ENCODE data around the gene SCNN1G.
A peak's percentile ranks its signal among the peaks of the same experiment; 100 is the strongest.

The SCNN1G gene

GRCh38 chr16:23152386-23153178 lies 30.0 kb upstream of the SCNN1G start:
- no peak for DNase-seq (ENCODE audit: extremely low read depth in 1 of 2, low read depth in 1 of 2)

DNA sequence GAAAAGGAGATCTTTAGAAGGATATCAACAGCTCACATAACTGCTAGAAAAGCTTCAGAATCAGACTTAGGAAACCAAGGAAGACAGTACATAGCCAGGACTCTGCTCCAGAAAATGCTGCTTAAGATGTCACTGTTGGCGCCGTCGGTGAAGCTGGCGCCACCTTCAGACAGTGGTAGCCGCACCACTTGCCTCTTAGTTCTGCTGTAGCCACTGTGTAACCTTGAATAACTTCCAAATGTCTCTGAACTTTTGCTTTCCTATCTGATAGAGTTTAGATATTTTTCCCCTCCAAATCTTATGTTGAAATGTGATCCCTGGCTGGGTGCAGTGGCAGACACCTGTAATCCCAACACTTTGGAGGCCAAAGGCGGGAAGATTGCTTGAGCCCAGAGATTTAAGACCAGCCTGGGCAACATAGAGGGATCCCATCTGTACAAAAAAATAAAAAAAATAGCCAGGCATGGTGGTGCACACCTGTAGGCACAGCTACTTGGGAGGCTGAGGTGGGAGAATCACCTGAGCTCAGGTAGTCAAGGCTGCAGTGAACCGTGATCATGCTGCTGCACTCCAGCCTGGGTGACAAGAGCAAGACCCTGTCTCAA lies 27.0 kb upstream of the SCNN1G start:
- no peak for DNase-seq (ENCODE audit: extremely low read depth in 1 of 2, low read depth in 1 of 2)

- DNase-seq (ENCODE audit: extremely low read depth in 1 of 2, low read depth in 1 of 2) = no peak
These were observed 26.4 kb upstream of the SCNN1G start for GRCh38 chr16:23156110-23156509.

GRCh38 chr16:23156946-23157460 lies 25.5 kb upstream of the SCNN1G start:
- no peak for DNase-seq (ENCODE audit: extremely low read depth in 1 of 2, low read depth in 1 of 2)

GRCh38 chr16:23158114-23158513 lies 24.4 kb upstream of the SCNN1G start:
- DNase-seq (ENCODE audit: extremely low read depth in 1 of 2, low read depth in 1 of 2) = no peak

GRCh38 chr16:23160082-23160481 lies 22.5 kb upstream of the SCNN1G start:
- DNase-seq (ENCODE audit: extremely low read depth in 1 of 2, low read depth in 1 of 2) = no peak

- DNase-seq (ENCODE audit: extremely low read depth in 1 of 2, low read depth in 1 of 2) = no peak
These were observed 22.0 kb upstream of the SCNN1G start for GRCh38 chr16:23160574-23160973.

DNA sequence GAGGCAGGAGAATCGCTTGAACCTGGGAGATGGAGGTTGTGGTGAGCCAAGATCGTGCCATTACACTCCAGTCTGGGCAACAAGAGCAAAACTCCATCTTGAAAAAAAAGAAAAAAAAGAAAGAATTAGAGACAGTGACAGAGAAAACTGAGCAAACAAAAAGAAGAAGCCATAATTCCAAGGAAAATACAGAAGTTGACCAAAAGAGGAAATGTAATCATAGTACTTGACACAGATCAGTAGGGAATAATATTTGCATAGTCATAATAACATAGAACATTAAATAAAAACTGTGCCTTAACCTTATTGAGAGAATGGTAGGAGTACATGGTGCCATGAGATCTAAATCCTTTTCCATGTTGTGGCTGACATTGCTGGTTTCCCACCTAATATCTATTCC lies 18.6 kb upstream of the SCNN1G start:
- no peak for DNase-seq (ENCODE audit: extremely low read depth in 1 of 2, low read depth in 1 of 2)

- DNase-seq (ENCODE audit: extremely low read depth in 1 of 2, low read depth in 1 of 2) = no peak
These were observed 17.8 kb upstream of the SCNN1G start for GRCh38 chr16:23164736-23165135.

DNA sequence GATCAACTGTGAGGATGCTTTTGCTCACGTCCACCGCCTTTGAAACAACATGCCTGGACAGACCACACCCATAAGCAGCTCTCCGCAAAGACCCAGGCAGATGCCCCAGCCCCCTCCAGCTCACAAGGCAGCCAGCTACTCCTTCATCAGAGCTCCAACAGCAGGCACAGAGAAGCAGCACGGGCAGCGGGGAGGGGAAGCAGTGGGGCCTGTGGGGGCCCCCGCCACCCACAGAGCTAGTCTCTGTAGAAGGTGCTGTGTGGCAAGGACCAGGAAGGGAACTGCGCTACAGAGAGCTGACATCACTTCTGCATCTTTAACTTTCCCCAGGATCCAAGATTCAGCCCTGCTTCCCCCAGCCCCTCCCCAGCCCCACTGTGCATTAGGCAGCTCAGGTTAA lies 10.0 kb upstream of the SCNN1G start:
- no peak for DNase-seq (ENCODE audit: extremely low read depth in 1 of 2, low read depth in 1 of 2)

DNA sequence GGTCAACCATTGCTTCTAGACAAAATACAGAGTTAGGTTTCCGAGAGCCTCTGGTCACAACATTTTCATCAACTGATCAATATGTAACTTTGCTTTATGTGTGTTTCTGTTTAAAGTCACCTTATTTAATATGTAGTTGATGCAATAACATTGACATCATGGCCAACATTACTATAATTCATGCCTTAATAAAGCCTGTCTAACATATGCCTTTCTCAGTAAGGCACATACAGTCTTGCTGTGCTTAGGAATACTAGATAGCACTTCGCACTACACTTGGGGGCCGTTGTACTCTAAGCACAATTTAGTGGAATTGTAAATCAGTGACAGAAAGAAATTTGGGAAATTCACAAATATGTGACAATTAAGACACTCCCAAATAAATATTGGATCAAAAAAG lies 9.6 kb upstream of the SCNN1G start:
- no peak for DNase-seq (ENCODE audit: extremely low read depth in 1 of 2, low read depth in 1 of 2)

GRCh38 chr16:23174622-23175021 lies 7.9 kb upstream of the SCNN1G start:
- no peak for DNase-seq (ENCODE audit: extremely low read depth in 1 of 2, low read depth in 1 of 2)

DNA sequence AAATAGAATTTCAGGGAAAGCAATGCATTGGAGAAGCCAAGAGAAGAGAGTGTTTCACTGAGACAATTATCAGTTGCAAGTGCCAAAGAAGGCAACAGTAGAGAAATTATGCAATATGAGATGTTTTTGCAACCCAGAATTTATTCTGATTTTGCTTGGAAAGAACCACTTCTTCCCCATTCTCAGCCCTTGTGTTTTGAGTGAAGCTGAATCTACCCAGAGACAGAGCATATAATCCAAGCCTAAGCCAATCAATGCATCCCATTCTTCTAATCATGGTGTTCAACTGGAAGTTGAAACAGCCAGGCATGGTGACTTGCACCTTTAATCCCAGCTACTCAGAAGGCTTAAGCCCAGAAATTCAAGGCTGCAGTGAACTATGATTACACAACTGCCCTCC lies 6.9 kb upstream of the SCNN1G start:
- DNase-seq (ENCODE audit: extremely low read depth in 1 of 2, low read depth in 1 of 2) = no peak

DNA sequence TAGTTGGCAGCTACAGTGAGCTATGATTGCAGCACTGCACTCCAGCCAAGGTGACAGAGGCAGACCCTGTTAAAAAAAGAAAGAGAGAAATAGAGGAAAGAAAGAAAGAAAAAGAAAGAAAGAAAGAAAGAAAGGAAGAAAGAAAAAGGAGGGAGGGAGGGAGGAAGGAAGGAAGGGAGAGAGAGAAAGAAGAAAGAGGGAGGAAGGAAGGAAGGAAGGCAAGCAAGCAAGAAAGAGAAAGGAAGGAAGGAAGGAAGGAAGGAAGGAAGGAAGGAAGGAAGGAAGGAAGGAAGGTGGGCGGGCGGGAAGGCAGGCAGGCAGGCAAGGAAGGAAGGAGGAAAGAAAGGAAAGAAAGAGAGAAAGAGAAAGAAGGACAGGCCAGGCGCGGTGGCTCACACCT lies 1.0 kb upstream of the SCNN1G start:
- no peak for DNase-seq (ENCODE audit: extremely low read depth in 1 of 2, low read depth in 1 of 2)

DNA sequence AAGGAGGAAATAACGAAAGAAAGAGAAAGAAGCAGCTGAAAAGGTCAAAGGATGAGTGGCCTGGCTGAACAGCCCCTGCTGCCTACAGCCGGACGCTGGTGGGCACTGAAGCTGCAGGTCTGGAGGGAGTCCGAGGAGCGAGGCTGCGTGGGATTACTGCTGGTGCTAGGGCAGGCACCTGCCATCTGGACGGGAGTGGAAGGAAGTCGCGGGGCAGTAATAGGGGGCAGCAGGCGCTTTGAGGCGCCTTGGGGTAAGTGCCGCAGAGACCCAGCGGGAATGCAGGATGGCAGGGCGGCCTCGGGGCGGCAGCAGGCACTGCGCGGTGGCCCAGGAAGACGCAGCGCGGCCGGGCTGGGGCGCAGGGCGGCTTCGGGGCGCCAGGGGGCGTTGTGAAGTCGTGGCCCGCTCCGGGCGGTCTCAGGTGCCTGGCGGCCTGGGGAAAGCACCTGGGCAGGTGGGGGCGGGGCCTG lies 303 bp upstream of the SCNN1G start:
- DNase-seq (ENCODE audit: extremely low read depth in 1 of 2, low read depth in 1 of 2) = peak; percentile 14 to 40

DNA sequence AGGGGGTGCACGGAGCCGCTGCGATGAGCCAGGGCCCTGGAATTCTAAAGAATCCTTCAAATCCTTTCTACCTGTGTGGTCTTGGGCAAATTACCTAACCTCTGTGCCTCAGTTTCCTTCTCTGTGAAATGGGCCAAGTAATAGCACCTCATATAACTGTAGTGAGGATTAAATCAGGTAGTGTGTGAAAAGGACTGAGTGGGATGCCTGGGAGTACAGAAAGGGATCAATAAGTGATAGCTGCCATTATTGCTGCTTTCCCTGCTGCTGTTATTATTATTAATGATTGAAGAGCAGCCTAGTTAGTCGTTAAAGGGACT lies 958 bp downstream of the SCNN1G start:
- no peak for DNase-seq (ENCODE audit: extremely low read depth in 1 of 2, low read depth in 1 of 2)

- no peak for DNase-seq (ENCODE audit: extremely low read depth in 1 of 2, low read depth in 1 of 2)
These were observed 3.1 kb downstream of the SCNN1G start for GRCh38 chr16:23185656-23186055.

GRCh38 chr16:23186171-23186570 lies 3.6 kb downstream of the SCNN1G start:
- DNase-seq (ENCODE audit: extremely low read depth in 1 of 2, low read depth in 1 of 2) = no peak

DNA sequence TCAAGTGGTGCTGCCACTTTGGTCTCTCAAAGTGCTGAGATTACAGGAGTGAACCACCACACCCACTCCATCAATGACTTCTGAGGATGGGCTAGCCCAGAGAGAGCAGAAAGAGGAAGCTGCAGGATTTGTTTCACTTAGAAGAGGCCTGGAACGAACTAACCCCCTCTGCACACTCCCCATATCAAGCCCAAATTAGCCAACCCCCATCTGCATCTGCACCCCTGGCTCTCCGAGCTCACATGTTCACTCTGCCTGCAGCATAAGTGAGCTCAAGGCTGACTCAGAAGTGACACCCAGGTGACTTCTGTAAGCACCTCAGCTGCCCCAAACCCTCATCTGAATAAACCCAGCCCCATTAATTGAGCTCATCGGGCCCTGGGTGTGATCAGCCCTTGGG lies 4.8 kb downstream of the SCNN1G start:
- DNase-seq (ENCODE audit: extremely low read depth in 1 of 2, low read depth in 1 of 2) = no peak

- DNase-seq (ENCODE audit: extremely low read depth in 1 of 2, low read depth in 1 of 2) = no peak
These were observed 6.4 kb downstream of the SCNN1G start for GRCh38 chr16:23188911-23189310.

DNA sequence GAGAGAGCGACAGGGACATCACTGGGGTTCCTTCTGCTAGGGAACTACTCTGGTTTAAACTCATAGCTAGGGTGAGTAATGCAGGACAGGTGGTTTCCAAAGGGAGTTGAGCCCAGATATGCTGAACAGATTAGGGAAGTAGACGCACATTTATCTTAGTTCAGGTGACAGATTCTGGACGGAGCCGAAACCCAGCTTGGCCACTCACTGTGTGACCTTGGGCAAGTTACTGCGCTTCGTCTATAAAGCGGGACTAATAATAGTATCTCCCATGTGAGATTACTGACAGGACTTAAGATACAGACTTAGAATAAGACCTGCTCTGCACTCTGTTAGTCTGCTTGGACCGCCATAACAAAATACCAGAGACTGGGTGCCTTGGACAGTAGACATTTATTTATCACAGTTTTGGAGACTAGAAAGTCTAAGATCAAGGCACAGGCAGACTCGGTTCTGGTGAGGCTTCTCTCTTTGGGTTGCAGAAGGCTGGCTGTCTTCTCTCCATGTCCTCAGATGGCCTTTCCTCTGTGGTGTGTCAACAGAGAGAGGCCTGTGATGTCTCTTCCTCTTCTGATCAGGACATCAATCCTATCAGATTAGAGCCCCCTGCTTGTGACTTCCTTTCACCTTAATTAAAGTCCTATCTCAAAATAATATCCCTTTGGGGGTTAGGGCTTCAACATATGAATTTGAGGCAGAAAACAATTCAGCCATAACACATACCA lies 12.1 kb downstream of the SCNN1G start:
- no peak for DNase-seq (ENCODE audit: extremely low read depth in 1 of 2, low read depth in 1 of 2)

Data from activated CD8-positive, alpha-beta memory T cell treated with anti-CD3 and anti-CD28 coated beads for 1 hour (primary cell).